Panc1 (cell line): Measurements from ENCODE around the gene SMOC2. TPM values are rescaled to one million over a fixed set of nuclear protein-coding genes. Genes with fewer than 3 reads are reported as not detected.

Experiments
- ATAC-seq: fragments of 200-7000 bp; cut with Tn5 transposase; 2 replicates; pipeline ENCODE4 v1.9.1; 2020; ENCODE audit warnings: mild to moderate bottlenecking, moderate library complexity
- BruUV-seq: library from RNA; stranded (reverse); fragments of 400-500 nt; replicated peaks from 2 replicates; lab custom pipeline; 2021; lab: Mats Ljungman, UMichigan
- CTCF ChIA-PET: fragments of 300-600 bp; sonication (Branson Sonifier 250); formaldehyde crosslinking; loops from one replicate; lab custom pipeline; 2022; ENCODE audit warnings: antibody characterized with exemption; lab: Charles Lee
- POLR2A ChIA-PET: fragments of 300-600 bp; sonication (Branson Sonifier 250); formaldehyde crosslinking; loops from one replicate; lab custom pipeline; 2022; ENCODE audit warnings: antibody characterized with exemption; lab: Charles Lee
- DNase-seq: peaks from one replicate; pipeline ENCODE4 v3.0.0-alpha.2; 2010; ENCODE audit warnings: low read depth, low spot score
- H3K27ac ChIP-seq: 2 replicates; pipeline ENCODE4 v1.5.1; 2011; ENCODE audit warnings: mild to moderate bottlenecking, low read length, inconsistent platforms
- H3K27me3 ChIP-seq: fragments of 200-500 bp; sonication (Bioruptor generic); 2 replicates; pipeline ENCODE4 v1.6.0; 2014; ENCODE audit warnings: low read length, inconsistent platforms; ENCODE audit not compliant: control insufficient read depth, insufficient read depth
- H3K36me3 ChIP-seq: fragments of 200-500 bp; sonication (Bioruptor generic); 2 replicates; pipeline ENCODE4 v1.5.1; 2014; ENCODE audit warnings: inconsistent platforms, mild to moderate bottlenecking, low read length, moderate library complexity; ENCODE audit not compliant: control insufficient read depth, insufficient read depth
- H3K4me1 ChIP-seq: 2 replicates; pipeline ENCODE4 v1.5.1; 2011; ENCODE audit warnings: inconsistent platforms, mild to moderate bottlenecking, low read length, moderate library complexity; ENCODE audit not compliant: control insufficient read depth, insufficient read depth
- H3K4me3 ChIP-seq, 2 experiments: 2 replicates each; pipeline ENCODE4 v1.5.1; 2011 to 2012; ENCODE audit warnings: low read depth in 2 of 2, low read length in 2 of 2, mild to moderate bottlenecking in 2 of 2, inconsistent platforms in 1 of 2, moderate library complexity in 1 of 2
- H3K9me3 ChIP-seq: fragments of 200-500 bp; sonication (Bioruptor generic); 2 replicates; pipeline ENCODE4 v1.5.1; 2014; ENCODE audit warnings: low read depth, mild to moderate bottlenecking, inconsistent platforms, low read length, moderate library complexity; ENCODE audit not compliant: control insufficient read depth, insufficient read depth
- CTCF ChIP-seq: fragments of 450-650 bp; IDR thresholded peaks from 2 replicates; pipeline ENCODE4 v1.5.1; 2017; ENCODE audit warnings: mild to moderate bottlenecking
- POLR2AphosphoS5 ChIP-seq: IDR thresholded peaks from 2 replicates; pipeline ENCODE4 v1.6.1; 2012; ENCODE audit warnings: mild to moderate bottlenecking, low read depth, low read length, moderate library complexity
- REST ChIP-seq, 2 experiments: IDR thresholded peaks; 2 replicates each; pipeline ENCODE4 v1.6.1; 2011 to 2012; ENCODE audit warnings: low read depth in 2 of 2, control low read depth in 1 of 2, low read length in 1 of 2, mild to moderate bottlenecking in 1 of 2, moderate library complexity in 1 of 2; ENCODE audit not compliant: insufficient read depth in 1 of 2
- SIN3A ChIP-seq: IDR thresholded peaks from 2 replicates; pipeline ENCODE4 v1.6.1; 2012; ENCODE audit warnings: low read depth, mild to moderate bottlenecking, low read length, moderate library complexity, borderline replicate concordance; ENCODE audit not compliant: insufficient read depth
- TCF7L2 ChIP-seq: IDR thresholded peaks from 2 replicates; pipeline ENCODE4 v1.6.1; 2011; ENCODE audit warnings: mild to moderate bottlenecking, low read depth, low read length, inconsistent platforms
- in situ Hi-C: cut with HindIII; loops from 2 replicates; pipeline ENCODE4 v1.10.0; 2016; ENCODE audit warnings: low sequenced_read_pairs, low pct_unique_long_range_greater_than_20kb
- intact Hi-C: fragments of 100-400 bp; cut with micrococcal nuclease; formaldehyde crosslinking; loops from one replicate; pipeline ENCODE4 v1.10.0; 2022; ENCODE audit not compliant: unreplicated experiment
- total RNA-seq: library from RNA; stranded (reverse); gene quantifications from one replicate; pipeline ENCODE4 v1.2.1, GENCODE V29; 2021; ENCODE audit not compliant: unreplicated experiment

The SMOC2 gene
- total RNA-seq, 1 experiment from 2014 or later: 0.13 TPM

- Histone ChIP-seq H3K4me1 (no peaks in the 10 kb centered on the region), H3K9me3 (no peaks in the 10 kb centered on the region), H3K27ac (no peak overlapping the region), H3K4me3 (no peak overlapping the region), H3K36me3 (no peaks in the 10 kb centered on the region), H3K27me3 (peaks cover 11% of the 10 kb centered on the region)
- intact Hi-C loops: no loop called here
- POLR2A ChIA-PET: no interaction called here
- TF ChIP-seq REST (IDR thresholded peaks at IDR 0.05; ENCODE audit: insufficient read depth in 1 of 2, low read depth in 2 of 2, low read length in 1 of 2) (no peak), SIN3A (no peak), CTCF (no peak), TCF7L2 (no peak), POLR2AphosphoS5 (no peak)
- in situ Hi-C loops: no loop called here
- ATAC-seq (no peak), DNase-seq (no peak)
- CTCF ChIA-PET: no interaction called here
- BruUV-seq: no TSS peak
These were observed 230.3 kb downstream of the SMOC2 start for GRCh38 chr6:168671028-168671862.

GRCh38 chr6:168671863-168672546, 231.0 kb downstream of the SMOC2 start:
- no TSS peak for BruUV-seq
- intact Hi-C loops (no loop called here), in situ Hi-C loops (no loop called here)
- H3K4me1 ChIP-seq: no peaks in the 10 kb centered on the region
- no peaks in the 10 kb centered on the region for H3K36me3 ChIP-seq
- no peak overlapping the region for H3K4me3 ChIP-seq
- no peak overlapping the region for H3K27ac ChIP-seq
- CTCF ChIA-PET: no interaction called here
- no peak for ATAC-seq
- H3K27me3 ChIP-seq: peaks cover 7% of the 10 kb centered on the region
- POLR2A ChIA-PET: no interaction called here
- H3K9me3 ChIP-seq: no peaks in the 10 kb centered on the region
- DNase-seq: no peak
- TF ChIP-seq TCF7L2: no peak
- no peak for TF ChIP-seq POLR2AphosphoS5
